Esophagus squamous epithelium (tissue), 5 donors: ENCODE data around the gene GRIP2. TPM values are rescaled to one million over a fixed set of nuclear protein-coding genes. Genes with fewer than 3 reads are reported as not detected.

Experiments
- DNase-seq: peaks from one replicate; lab custom pipeline; 2025; lab: John Stamatoyannopoulos, UW
- H3K27ac ChIP-seq, 4 donors: fragments of 200-600 bp; sonication (generic); one replicate each; pipeline ENCODE4 v1.5.1; 2016 to 2019; ENCODE audit warnings: mild to moderate bottlenecking in 1 of 4
- H3K27me3 ChIP-seq, 4 donors: fragments of 200-600 bp; sonication (generic); 1 replicate in 3 of 4; 2 replicates in 1 of 4; pipeline versions ENCODE4 v1.5.1 to v1.6.0; 2017 to 2021; ENCODE audit warnings: antibody characterized with exemption in 1 of 4
- H3K36me3 ChIP-seq, 3 donors: fragments of 200-600 bp; sonication (generic); one replicate each; pipeline ENCODE4 v1.5.1; 2016 to 2019
- H3K4me1 ChIP-seq, 3 donors: fragments of 200-600 bp; sonication (generic); one replicate each; pipeline ENCODE4 v1.5.1; 2017 to 2019
- H3K4me3 ChIP-seq, 4 donors: fragments of 200-600 bp; sonication (generic); 1 replicate in 3 of 4; 2 replicates in 1 of 4; pipeline ENCODE4 v1.5.1; 2016 to 2019; ENCODE audit warnings: mild to moderate bottlenecking in 2 of 4, moderate library complexity in 1 of 4
- H3K9me3 ChIP-seq, 3 donors: fragments of 200-600 bp; sonication (generic); one replicate each; pipeline ENCODE4 v1.5.1; 2016 to 2019
- CTCF ChIP-seq, 6 experiments: fragments of 450-650 bp in 4 of 6; fragments of 200-600 bp in 2 of 6; sonication (generic) in 2 of 6; IDR thresholded peaks; one replicate each; pipeline ENCODE4 v1.5.1; 2016 to 2019; ENCODE audit warnings: antibody characterized with exemption in 6 of 6, mild to moderate bottlenecking in 4 of 6, moderate library complexity in 4 of 6
- POLR2A ChIP-seq, 4 donors: fragments of 450-650 bp; IDR thresholded peaks; one replicate each; pipeline ENCODE4 v1.6.1; 2017; ENCODE audit warnings: antibody characterized with exemption in 4 of 4, mild to moderate bottlenecking in 4 of 4, moderate library complexity in 3 of 4
- WGBS, 2 donors: methylation state at CpG; one replicate each; pipeline ENCODE4 v1.1.5; 2018; 5-methylcytosine and 5-hydroxymethylcytosine counted together
- intact Hi-C: fragments of 100-400 bp; cut with DNase I; formaldehyde crosslinking; loops from one replicate; pipeline ENCODE4 v1.15.0; 2022
- total RNA-seq, 4 donors: library from RNA; depleted of rRNA; stranded (reverse); fragments of >200 nt; gene quantifications; one replicate each; pipeline ENCODE4 v1.1.0, GENCODE V29; 2016
- donor health status: DM: yes; HTN: yes; CAD: no.

Gene GRIP2
- total RNA-seq, 4 donors from 2014 or later = 0.23 to 2.9 (median 0.53) TPM

- no peaks in the 10 kb centered on the region for H3K4me1 ChIP-seq
- DNase-seq = no peak
- H3K27me3 ChIP-seq = no peaks in the 10 kb centered on the region
- 69 to 88% methylated on average over 5 to 13 of the region's 17 CpGs for WGBS, 2 donors
- H3K36me3 ChIP-seq = no peaks in the 10 kb centered on the region
- no peak overlapping the region for H3K27ac ChIP-seq
- TF ChIP-seq CTCF (IDR thresholded peaks at IDR 0.05) = no peak
- TF ChIP-seq POLR2A (IDR thresholded peaks at IDR 0.05) = no peak
- no peak overlapping the region for H3K4me3 ChIP-seq
- no peaks in the 10 kb centered on the region for H3K9me3 ChIP-seq
- intact Hi-C loops = no loop called here
Observed at GRCh38 chr3:14514323-14514720, 25.8 kb downstream of the GRIP2 start.

DNA sequence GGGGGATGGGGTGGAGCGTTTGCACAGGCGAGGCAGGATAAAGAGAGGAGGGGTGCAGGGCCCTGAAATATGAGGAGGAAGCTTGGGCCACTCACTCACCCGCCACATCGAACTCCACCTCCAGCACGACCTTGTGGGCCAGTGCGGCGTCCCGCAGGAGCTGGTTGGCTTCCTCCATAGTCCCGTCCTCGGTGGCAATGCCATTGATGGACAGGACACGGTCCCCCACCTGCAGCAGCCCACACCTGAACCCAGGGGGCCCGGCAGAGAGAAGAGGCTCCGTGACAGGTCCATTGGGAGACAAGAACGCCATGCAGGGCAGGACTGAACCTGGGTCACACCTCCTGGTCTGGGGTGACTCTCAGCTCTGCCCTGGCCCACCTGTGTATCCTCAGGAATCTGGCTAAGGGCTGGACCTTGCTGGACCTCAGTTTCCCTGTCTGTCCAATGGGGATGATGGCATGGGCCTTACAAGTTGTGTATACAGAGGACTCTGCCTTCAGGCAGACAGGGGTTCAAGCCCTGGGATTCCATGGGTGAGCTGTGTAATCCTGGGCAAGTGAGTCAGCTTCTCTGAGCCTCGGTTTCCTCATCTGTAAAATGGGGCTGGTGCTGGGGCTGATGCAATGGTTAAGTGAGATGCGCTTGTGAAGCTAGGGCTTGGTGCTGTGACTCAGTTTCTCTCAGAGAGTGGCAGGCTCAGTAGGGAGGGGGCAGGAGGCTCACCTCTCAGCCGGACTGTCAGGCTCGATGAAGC, 26.4 kb downstream of the GRIP2 start:
- Histone ChIP-seq H3K4me3 (no peak overlapping the region), H3K9me3 (no peaks in the 10 kb centered on the region), H3K27ac (no peak overlapping the region), H3K36me3 (no peaks in the 10 kb centered on the region), H3K4me1 (peaks cover 0 to 5% (median 4%) of the 10 kb centered on the region in 3 donors), H3K27me3 (no peaks in the 10 kb centered on the region)
- TF ChIP-seq CTCF (IDR thresholded peaks at IDR 0.05) (no peak), POLR2A (IDR thresholded peaks at IDR 0.05) (no peak)
- intact Hi-C loops = no loop called here
- no peak for DNase-seq
- 56 to 67% methylated on average over 7 to 9 of the region's 18 CpGs for WGBS, 2 donors

DNA sequence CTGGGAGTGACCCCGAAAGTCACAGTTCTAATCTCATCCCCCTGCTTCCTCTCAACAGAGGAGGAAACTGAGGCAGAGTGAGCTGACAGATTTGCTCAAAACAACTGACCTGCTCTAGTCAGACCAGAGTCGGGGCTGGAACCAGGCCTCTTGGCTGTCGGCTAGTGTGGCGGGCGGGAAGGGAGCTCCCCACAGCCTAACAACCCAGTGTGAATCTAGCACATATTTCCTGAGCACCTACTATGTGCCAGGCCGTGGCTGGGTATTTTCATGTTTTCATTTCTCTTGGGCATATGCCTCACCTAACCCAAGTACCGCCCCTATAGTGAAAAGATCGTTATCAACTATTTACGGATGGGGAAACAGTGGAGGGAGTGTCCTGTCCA, 27.2 kb downstream of the GRIP2 start:
- no peak for DNase-seq

GRCh38 chr3:14512281-14512941, 27.7 kb downstream of the GRIP2 start:
- intact Hi-C loops = no loop called here
- Histone ChIP-seq H3K27ac (no peak overlapping the region), H3K36me3 (no peaks in the 10 kb centered on the region), H3K27me3 (no peaks in the 10 kb centered on the region), H3K9me3 (no peaks in the 10 kb centered on the region), H3K4me1 (peaks cover 0 to 5% (median 5%) of the 10 kb centered on the region in 3 donors), H3K4me3 (no peak overlapping the region)
- no peak for DNase-seq
- TF ChIP-seq CTCF (IDR thresholded peaks at IDR 0.05) (no peak), POLR2A (IDR thresholded peaks at IDR 0.05) (no peak)
- 70 to 82% methylated on average over 12 to 15 of the region's 19 CpGs for WGBS, 2 donors

More for the DNA sequence above, 27.2 kb downstream of the GRIP2 start:
- H3K27ac ChIP-seq = no peak overlapping the region
- H3K4me1 ChIP-seq = peaks cover 0 to 5% (median 5%) of the 10 kb centered on the region in 3 donors
- intact Hi-C loops = no loop called here
- no peak for TF ChIP-seq CTCF (IDR thresholded peaks at IDR 0.05)
- TF ChIP-seq POLR2A (IDR thresholded peaks at IDR 0.05) = no peak
- no peaks in the 10 kb centered on the region for H3K36me3 ChIP-seq
- H3K4me3 ChIP-seq = no peak overlapping the region
- 71 to 80% methylated on average over 2 to 8 of the region's 9 CpGs for WGBS, 2 donors
- no peaks in the 10 kb centered on the region for H3K27me3 ChIP-seq
- no peaks in the 10 kb centered on the region for H3K9me3 ChIP-seq

DNA sequence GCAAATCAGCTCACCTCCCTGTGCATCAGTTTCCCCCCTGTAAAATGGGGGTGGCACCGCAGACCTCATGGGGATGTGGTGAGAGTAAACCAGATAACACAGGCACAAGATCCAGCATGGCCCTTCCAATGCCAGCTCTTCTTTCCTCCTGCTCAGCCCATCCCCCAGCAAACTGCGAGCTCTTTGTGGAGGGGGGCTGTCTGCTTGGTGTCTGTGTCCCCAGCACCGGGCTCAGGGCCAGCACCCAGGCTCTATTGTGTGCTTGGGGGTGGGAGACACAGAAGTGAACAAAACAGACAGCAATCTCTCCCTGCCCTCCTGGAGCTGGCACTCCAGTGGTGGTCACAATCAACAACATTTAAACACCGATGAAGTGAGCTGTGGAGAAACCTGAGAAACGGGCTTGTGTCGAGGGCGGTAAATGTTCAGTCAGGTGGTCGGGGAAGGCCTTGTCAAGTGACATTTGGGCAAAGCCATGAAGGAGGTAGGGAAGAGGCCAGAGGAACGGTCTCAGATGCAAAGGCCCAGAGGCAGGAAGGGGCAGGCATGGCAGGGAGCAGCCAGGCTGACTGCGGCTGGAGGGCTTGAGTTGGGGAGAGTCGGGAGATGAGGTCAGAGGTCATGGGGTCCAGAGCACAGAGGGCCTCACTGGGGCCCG, 28.4 kb downstream of the GRIP2 start:
- peaks cover 0 to 5% (median 5%) of the 10 kb centered on the region in 3 donors for H3K4me1 ChIP-seq
- no peak overlapping the region for H3K27ac ChIP-seq
- TF ChIP-seq POLR2A (IDR thresholded peaks at IDR 0.05) (no peak), CTCF (IDR thresholded peaks at IDR 0.05) (no peak)
- DNase-seq = no peak
- 67 to 75% methylated on average over 9 to 12 of the region's 12 CpGs for WGBS, 2 donors
- intact Hi-C loops = no loop called here
- H3K4me3 ChIP-seq = no peak overlapping the region
- H3K36me3 ChIP-seq = no peaks in the 10 kb centered on the region
- H3K27me3 ChIP-seq = no peaks in the 10 kb centered on the region
- H3K9me3 ChIP-seq = no peaks in the 10 kb centered on the region
